H9 (cell line): ENCODE data around the gene LINC01488. TPM values are rescaled to one million over a fixed set of nuclear protein-coding genes. Genes with fewer than 3 reads are reported as not detected.

Experiments
- DNase-seq: peaks from one replicate; pipeline ENCODE4 v3.0.0-alpha.2; 2017
- H2AFZ ChIP-seq: one replicate; pipeline ENCODE4 v1.6.1; 2013; ENCODE audit warnings: mild to moderate bottlenecking, low read length, control low read depth, moderate library complexity
- H2AK5ac ChIP-seq: 2 replicates; pipeline ENCODE4 v1.6.1; 2013; ENCODE audit warnings: low read length, control low read depth, mixed read lengths; ENCODE audit not compliant: insufficient read length
- H2BK120ac ChIP-seq: one replicate; pipeline ENCODE4 v1.6.1; 2013; ENCODE audit warnings: low read depth, mild to moderate bottlenecking, low read length, control low read depth, inconsistent platforms; ENCODE audit not compliant: poor library complexity, severe bottlenecking
- H2BK12ac ChIP-seq: 2 replicates; pipeline ENCODE4 v1.6.1; 2013; ENCODE audit warnings: low read length, control low read depth, mixed read lengths, low read depth; ENCODE audit not compliant: insufficient read length
- H2BK15ac ChIP-seq: 2 replicates; pipeline ENCODE4 v1.6.1; 2013; ENCODE audit warnings: low read depth, low read length, control low read depth
- H2BK20ac ChIP-seq: one replicate; pipeline ENCODE4 v1.6.1; 2013; ENCODE audit warnings: low read depth, mild to moderate bottlenecking, low read length, control low read depth, inconsistent platforms; ENCODE audit not compliant: poor library complexity, severe bottlenecking
- H2BK5ac ChIP-seq: 2 replicates; pipeline ENCODE4 v1.6.1; 2013; ENCODE audit warnings: low read length, control low read depth, mixed read lengths; ENCODE audit not compliant: insufficient read length
- H3K14ac ChIP-seq: 2 replicates; pipeline ENCODE4 v1.6.1; 2013; ENCODE audit warnings: low read length, control low read depth; ENCODE audit not compliant: insufficient read depth
- H3K18ac ChIP-seq: 2 replicates; pipeline ENCODE4 v1.6.1; 2013; ENCODE audit warnings: low read depth, mild to moderate bottlenecking, mixed read lengths, low read length, control low read depth; ENCODE audit not compliant: insufficient read length
- H3K23ac ChIP-seq: 2 replicates; pipeline ENCODE4 v1.6.1; 2013; ENCODE audit warnings: low read length, control low read depth, mixed read lengths, low read depth; ENCODE audit not compliant: insufficient read length
- H3K23me2 ChIP-seq: 2 replicates; pipeline ENCODE4 v1.6.1; 2013; ENCODE audit warnings: low read depth, mild to moderate bottlenecking, mixed read lengths, low read length, control low read depth; ENCODE audit not compliant: insufficient read length, poor library complexity, severe bottlenecking
- H3K27ac ChIP-seq: 2 replicates; pipeline ENCODE4 v1.5.1; 2013; ENCODE audit warnings: low read length, control low read depth, mixed read lengths, low read depth; ENCODE audit not compliant: insufficient read length
- H3K27me3 ChIP-seq: 2 replicates; pipeline ENCODE4 v1.6.1; 2013; ENCODE audit warnings: low read length, control low read depth, inconsistent platforms; ENCODE audit not compliant: insufficient read depth
- H3K4ac ChIP-seq: 2 replicates; pipeline ENCODE4 v1.6.1; 2013; ENCODE audit warnings: low read depth, mild to moderate bottlenecking, control low read depth, inconsistent platforms, low read length, moderate library complexity
- H3K4me1 ChIP-seq: 2 replicates; pipeline ENCODE4 v1.6.1; 2013; ENCODE audit warnings: low read length, control low read depth, inconsistent platforms; ENCODE audit not compliant: insufficient read depth
- H3K4me2 ChIP-seq: 2 replicates; pipeline ENCODE4 v1.6.1; 2013; ENCODE audit warnings: low read length, control low read depth, mixed read lengths; ENCODE audit not compliant: insufficient read length, insufficient read depth
- H3K56ac ChIP-seq: 2 replicates; pipeline ENCODE4 v1.6.1; 2013; ENCODE audit warnings: low read depth, mild to moderate bottlenecking, mixed read lengths, low read length, control low read depth; ENCODE audit not compliant: insufficient read length
- H3K79me1 ChIP-seq: 2 replicates; pipeline ENCODE4 v1.6.1; 2013; ENCODE audit warnings: low read depth, mild to moderate bottlenecking, moderate library complexity, low read length, control low read depth, inconsistent platforms; ENCODE audit not compliant: insufficient read depth, poor library complexity, severe bottlenecking
- H3K79me2 ChIP-seq: 2 replicates; pipeline ENCODE4 v1.6.1; 2013; ENCODE audit warnings: low read length, control low read depth, inconsistent platforms; ENCODE audit not compliant: insufficient read depth
- H3K9ac ChIP-seq: 2 replicates; pipeline ENCODE4 v1.6.1; 2013; ENCODE audit warnings: low read length, control low read depth, mixed read lengths; ENCODE audit not compliant: insufficient read length; ENCODE audit errors: extremely low read depth
- H3K9me3 ChIP-seq: one replicate; pipeline ENCODE4 v1.6.1; 2013; ENCODE audit warnings: low read depth, low read length, inconsistent platforms; ENCODE audit not compliant: control insufficient read depth
- H3T11ph ChIP-seq: one replicate; pipeline ENCODE4 v1.6.1; 2013; ENCODE audit warnings: mild to moderate bottlenecking, low read length, control low read depth, inconsistent platforms
- H4K20me1 ChIP-seq: one replicate; pipeline ENCODE4 v1.6.1; 2013; ENCODE audit not compliant: control insufficient read depth, insufficient read length, insufficient read depth
- H4K5ac ChIP-seq: 2 replicates; pipeline ENCODE4 v1.6.1; 2013; ENCODE audit warnings: low read depth, mild to moderate bottlenecking, mixed read lengths, low read length, control low read depth; ENCODE audit not compliant: insufficient read length
- H4K8ac ChIP-seq: replicated peaks from 2 replicates; pipeline ENCODE4 v1.6.1; 2013; ENCODE audit warnings: low read length, control low read depth, mixed read lengths, low read depth; ENCODE audit not compliant: insufficient read length
- H4K91ac ChIP-seq: 2 replicates; pipeline ENCODE4 v1.6.1; 2013; ENCODE audit warnings: low read depth, mild to moderate bottlenecking, moderate library complexity, mixed read lengths, low read length, control low read depth; ENCODE audit not compliant: insufficient read length
- H3K27ac Mint-ChIP-seq, 3 experiments: 2 replicates in 2 of 3; 3 replicates in 1 of 3; pipeline ENCODE4 v1.8.0; 2020 to 2021; ENCODE audit warnings: mixed read lengths in 3 of 3, mild to moderate bottlenecking in 1 of 3, moderate library complexity in 1 of 3
- H3K27me3 Mint-ChIP-seq: 2 replicates; pipeline ENCODE4 v1.8.0; 2021; ENCODE audit warnings: low read depth, mild to moderate bottlenecking, moderate library complexity, mixed read lengths
- H3K36me3 Mint-ChIP-seq, 3 experiments: 2 replicates in 2 of 3; 3 replicates in 1 of 3; pipeline ENCODE4 v1.8.0; 2020 to 2021; ENCODE audit warnings: low read depth in 3 of 3, mixed read lengths in 3 of 3; ENCODE audit not compliant: insufficient read depth in 1 of 3
- H3K4me1 Mint-ChIP-seq, 2 experiments: 2 replicates each; pipeline ENCODE4 v1.8.0; 2020; ENCODE audit warnings: mixed read lengths in 2 of 2
- H3K4me3 Mint-ChIP-seq, 2 experiments: 2 replicates in 1 of 2; 3 replicates in 1 of 2; pipeline ENCODE4 v1.8.0; 2020 to 2021; ENCODE audit warnings: mild to moderate bottlenecking in 2 of 2, mixed read lengths in 2 of 2, moderate library complexity in 1 of 2
- H3K9me3 Mint-ChIP-seq, 2 experiments: 2 replicates in 1 of 2; 3 replicates in 1 of 2; pipeline ENCODE4 v1.8.0; 2020; ENCODE audit warnings: mild to moderate bottlenecking in 2 of 2, mixed read lengths in 2 of 2, moderate library complexity in 1 of 2
- CTCF ChIP-seq: fragments of 200-600 bp; sonication (generic); conservative IDR thresholded peaks from 3 replicates; pipeline ENCODE4 v1.8.0; 2021; ENCODE audit warnings: antibody characterized with exemption, mild to moderate bottlenecking
- WGBS: extraction: QIAGEN DNeasy Blood & Tissue Kit; methylation state at CpG from one replicate; pipeline ENCODE4 v1.1.7; 2013; ENCODE audit warnings: missing lambda C conversion rate, low lambda C conversion rate, mixed read lengths; ENCODE audit not compliant: insufficient read length; ENCODE audit errors: extremely low coverage; 5-methylcytosine and 5-hydroxymethylcytosine counted together
- total RNA-seq: library from RNA; stranded (reverse); gene quantifications from 2 replicates; pipeline ENCODE4 v1.2.1, GENCODE V29; 2021

LINC01488 gene
- total RNA-seq, 1 experiment from 2014 or later, result not detected

GRCh38 chr11:69531717-69532088 lies 50.2 kb downstream of the LINC01488 start:
- TF ChIP-seq CTCF, result no peak
- Histone ChIP-seq H3K79me1 (no peaks in the 10 kb centered on the region), H3K18ac (no peak overlapping the region), H3K23ac (no peak overlapping the region), H2BK12ac (no peak overlapping the region), H2BK20ac (no peak overlapping the region), H3K9me3 (no peaks in the 10 kb centered on the region), H3K79me2 (no peaks in the 10 kb centered on the region), H3K4me2 (no peak overlapping the region), H2AFZ (no peak overlapping the region), H3K27ac (no peak overlapping the region), H2BK15ac (no peak overlapping the region), H2BK120ac (no peak overlapping the region), H3K4ac (no peak overlapping the region), H3K23me2 (no peaks in the 10 kb centered on the region), H4K5ac (no peak overlapping the region), H3K4me1 (no peaks in the 10 kb centered on the region), H4K8ac (no peak overlapping the region), H2BK5ac (no peak overlapping the region), H3K56ac (no peak overlapping the region), H3T11ph (no peak overlapping the region), H4K91ac (no peak overlapping the region), H3K27me3 (no peaks in the 10 kb centered on the region), H3K9ac (no peak overlapping the region), H2AK5ac (no peak overlapping the region), H3K14ac (no peak overlapping the region), H4K20me1 (no peaks in the 10 kb centered on the region)
- H3K36me3 Mint-ChIP-seq, result no peaks in the 10 kb centered on the region
- H3K9me3 Mint-ChIP-seq, result no peaks in the 10 kb centered on the region; a peak in 2 of 5 replicates
- no peak overlapping the region for H3K27ac Mint-ChIP-seq
- peaks cover 19 to 29% of the 10 kb centered on the region in 2 experiments for H3K4me1 Mint-ChIP-seq
- H3K4me3 Mint-ChIP-seq, result no peak overlapping the region
- DNase-seq, result no peak
- no CpG with 5 or more reads among the region's 9 CpGs for WGBS
- H3K27me3 Mint-ChIP-seq, result peaks cover 14% of the 10 kb centered on the region
